Epithelial cell of proximal tubule (primary cell): ENCODE measurements around the gene SH3RF3. TPM values are rescaled to one million over a fixed set of nuclear protein-coding genes. Genes with fewer than 3 reads are reported as not detected.

ENCODE experiments used
- DNase-seq: peaks from one replicate; pipeline ENCODE4 v3.0.0-alpha.2; 2011; ENCODE audit warnings: low read depth
- H3K4me3 ChIP-seq: 2 replicates; pipeline ENCODE4 v1.5.1; 2011; ENCODE audit warnings: low read depth, mild to moderate bottlenecking, low read length
- total RNA-seq: library from RNA; depleted of rRNA; stranded (reverse); fragments of >200 nt; gene quantifications from 2 replicates; pipeline ENCODE4 v1.2.3, GENCODE V29; 2015
- TF ChIP-seq, protein P1 (sequence below): conservative IDR thresholded peaks from 2 replicates; pipeline ENCODE4 v1.5.1; 2012; ENCODE audit warnings: low read depth, mild to moderate bottlenecking, low read length

Gene SH3RF3
- total RNA-seq, 1 donor from 2014 or later: 1.7 TPM

DNA sequence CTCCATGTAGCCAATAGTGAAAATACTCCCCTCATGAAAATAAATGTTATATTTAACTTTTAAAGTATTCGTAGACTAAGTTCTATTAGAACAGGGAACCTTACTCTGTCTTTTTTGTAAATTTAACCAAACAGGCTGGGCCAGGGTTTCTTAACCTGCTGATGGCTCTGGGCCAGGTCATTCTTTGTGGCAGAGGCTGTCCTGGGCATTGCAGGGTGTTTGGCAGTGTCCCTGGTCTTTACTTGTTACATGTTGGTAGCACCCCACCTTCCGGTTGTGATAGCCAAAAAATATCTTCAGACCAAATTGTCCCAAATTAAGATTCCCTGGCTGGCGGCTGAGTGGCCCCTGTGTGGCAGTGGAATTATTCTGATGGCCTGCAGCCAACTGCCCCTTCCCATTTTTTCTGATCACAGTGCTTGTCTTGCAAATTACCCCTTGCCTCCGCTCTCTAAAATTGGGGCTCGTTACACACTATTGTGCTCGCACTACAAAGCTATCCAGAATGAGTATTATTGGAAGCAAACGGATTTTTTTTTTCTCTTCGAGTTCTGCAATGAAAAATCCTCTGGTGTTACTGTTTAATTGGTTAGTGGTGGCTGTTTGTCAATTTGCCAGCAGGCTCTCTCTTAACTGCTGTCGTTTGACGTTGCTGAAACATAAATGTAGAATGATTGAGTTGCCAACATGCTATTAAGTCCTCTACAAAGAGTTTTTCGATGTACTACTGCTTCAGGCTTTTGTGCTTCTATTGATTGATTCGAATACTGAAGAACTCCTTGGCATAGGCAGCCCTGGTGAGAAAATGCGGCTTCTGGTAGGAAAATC is 216.9 kb downstream of the SH3RF3 start:
- TF ChIP-seq, protein P1, sequence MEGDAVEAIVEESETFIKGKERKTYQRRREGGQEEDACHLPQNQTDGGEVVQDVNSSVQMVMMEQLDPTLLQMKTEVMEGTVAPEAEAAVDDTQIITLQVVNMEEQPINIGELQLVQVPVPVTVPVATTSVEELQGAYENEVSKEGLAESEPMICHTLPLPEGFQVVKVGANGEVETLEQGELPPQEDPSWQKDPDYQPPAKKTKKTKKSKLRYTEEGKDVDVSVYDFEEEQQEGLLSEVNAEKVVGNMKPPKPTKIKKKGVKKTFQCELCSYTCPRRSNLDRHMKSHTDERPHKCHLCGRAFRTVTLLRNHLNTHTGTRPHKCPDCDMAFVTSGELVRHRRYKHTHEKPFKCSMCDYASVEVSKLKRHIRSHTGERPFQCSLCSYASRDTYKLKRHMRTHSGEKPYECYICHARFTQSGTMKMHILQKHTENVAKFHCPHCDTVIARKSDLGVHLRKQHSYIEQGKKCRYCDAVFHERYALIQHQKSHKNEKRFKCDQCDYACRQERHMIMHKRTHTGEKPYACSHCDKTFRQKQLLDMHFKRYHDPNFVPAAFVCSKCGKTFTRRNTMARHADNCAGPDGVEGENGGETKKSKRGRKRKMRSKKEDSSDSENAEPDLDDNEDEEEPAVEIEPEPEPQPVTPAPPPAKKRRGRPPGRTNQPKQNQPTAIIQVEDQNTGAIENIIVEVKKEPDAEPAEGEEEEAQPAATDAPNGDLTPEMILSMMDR: no peak
- H3K4me3 ChIP-seq: no peak overlapping the region
- DNase-seq: no peak

DNA sequence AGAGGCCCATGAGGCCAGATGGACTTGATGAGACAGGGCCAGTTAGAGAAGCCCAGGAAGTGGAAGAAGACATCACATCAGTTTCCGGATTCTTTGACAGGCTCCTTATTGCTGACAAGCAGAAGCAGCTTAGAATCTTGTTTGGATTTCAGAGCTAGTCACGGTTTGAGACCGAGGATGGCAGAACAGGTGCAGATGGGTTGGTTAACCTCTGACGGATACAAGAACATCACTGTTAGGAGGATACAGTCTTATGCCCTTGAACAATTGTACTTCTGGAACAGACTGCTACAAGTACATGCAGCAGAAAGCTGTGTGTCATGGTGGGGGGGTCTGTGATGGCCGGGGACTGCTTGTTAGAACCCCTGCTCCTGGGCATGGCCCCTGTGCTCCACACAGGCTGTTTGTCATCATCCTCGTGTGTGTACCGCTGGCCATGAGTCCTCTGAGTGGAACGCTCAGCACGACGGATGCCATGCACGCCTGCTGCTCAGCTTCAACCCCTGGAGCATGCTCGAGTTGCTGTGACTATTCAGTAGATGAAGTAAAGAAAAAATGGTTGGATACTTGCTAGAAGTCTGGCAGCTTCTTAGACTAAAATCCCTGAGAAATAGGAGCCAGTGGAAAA is 217.7 kb downstream of the SH3RF3 start:
- no peak for DNase-seq
- TF ChIP-seq, protein P1: no peak
- no peak overlapping the region for H3K4me3 ChIP-seq

DNA sequence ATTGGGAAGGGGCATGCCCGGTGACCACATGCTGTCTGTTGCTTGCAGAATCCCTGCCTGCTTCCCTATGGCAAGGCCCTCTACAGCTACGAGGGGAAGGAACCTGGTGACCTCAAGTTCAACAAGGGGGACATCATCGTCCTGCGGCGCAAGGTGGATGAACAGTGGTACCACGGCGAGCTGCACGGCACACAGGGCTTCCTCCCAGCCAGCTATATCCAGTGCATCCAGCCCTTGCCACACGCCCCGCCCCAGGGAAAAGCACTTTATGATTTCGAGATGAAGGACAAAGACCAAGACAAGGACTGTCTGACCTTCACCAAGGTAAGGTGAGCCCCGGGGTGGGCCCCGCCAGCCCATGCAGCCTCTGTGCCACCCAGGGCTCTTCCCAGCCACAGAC is 218.6 kb downstream of the SH3RF3 start:
- TF ChIP-seq, protein P1: no peak
- no peak overlapping the region for H3K4me3 ChIP-seq
- DNase-seq: no peak

DNA sequence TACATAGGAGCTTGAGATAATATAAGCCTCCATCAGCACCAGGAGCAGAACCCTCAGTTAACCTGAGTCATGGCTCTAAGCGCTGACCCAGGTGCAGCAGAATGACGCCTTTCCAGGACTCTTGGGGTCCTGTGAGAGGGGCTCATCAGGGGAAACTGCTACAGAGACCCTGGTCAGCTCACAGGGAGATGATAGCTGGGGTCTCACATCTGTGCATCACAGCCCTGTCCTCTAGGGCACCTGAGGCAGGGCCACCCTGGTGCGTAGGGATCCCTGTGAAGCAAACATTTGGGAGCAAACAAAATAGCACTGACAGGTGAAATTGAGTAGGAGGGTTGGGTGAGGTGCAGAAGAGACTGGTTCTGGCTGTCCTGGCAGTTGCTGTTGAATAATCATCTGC is 219.2 kb downstream of the SH3RF3 start:
- TF ChIP-seq, protein P1: no peak
- no peak for DNase-seq
- H3K4me3 ChIP-seq: no peak overlapping the region

DNA sequence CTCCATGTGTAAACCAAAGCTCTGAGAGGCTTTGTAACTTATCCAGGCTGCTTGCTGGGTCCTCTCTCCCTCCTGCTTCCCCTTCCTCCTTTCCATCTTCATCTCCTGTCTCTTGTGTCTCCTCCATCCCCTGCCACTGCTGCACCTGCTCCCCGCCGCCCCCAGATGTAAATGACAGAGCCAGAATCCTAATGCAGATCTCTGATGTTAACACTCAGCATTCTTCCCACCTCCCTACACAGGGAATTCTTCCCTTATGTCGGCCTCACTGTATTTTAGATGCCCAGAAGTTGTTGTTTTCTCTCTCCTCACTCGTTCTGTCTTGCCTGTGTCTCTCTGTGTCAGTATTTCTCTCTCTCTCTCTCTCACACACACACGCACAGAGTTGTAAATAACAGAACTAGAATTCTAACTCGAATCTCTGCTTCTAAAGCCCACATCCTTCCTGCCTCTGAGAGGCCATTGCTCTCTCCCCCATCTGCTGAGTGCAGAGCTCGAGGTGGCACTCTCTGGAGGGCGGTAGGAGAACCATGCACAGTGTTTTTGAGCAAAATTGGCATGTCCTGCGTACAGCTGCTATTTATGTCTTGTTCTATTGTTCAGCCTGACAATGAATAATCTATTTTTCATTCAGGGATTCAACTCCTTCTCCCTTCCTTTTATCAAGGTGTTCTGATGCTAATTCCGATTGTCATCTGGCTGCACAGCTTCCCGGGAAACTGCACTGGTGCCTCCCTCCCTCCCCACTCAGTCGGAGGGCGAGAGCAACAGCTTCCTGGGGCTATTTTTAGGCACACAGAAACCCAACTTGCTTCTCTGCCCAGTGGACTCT is 219.9 kb downstream of the SH3RF3 start:
- no peak overlapping the region for H3K4me3 ChIP-seq
- TF ChIP-seq, protein P1: no peak
- DNase-seq: no peak

DNA sequence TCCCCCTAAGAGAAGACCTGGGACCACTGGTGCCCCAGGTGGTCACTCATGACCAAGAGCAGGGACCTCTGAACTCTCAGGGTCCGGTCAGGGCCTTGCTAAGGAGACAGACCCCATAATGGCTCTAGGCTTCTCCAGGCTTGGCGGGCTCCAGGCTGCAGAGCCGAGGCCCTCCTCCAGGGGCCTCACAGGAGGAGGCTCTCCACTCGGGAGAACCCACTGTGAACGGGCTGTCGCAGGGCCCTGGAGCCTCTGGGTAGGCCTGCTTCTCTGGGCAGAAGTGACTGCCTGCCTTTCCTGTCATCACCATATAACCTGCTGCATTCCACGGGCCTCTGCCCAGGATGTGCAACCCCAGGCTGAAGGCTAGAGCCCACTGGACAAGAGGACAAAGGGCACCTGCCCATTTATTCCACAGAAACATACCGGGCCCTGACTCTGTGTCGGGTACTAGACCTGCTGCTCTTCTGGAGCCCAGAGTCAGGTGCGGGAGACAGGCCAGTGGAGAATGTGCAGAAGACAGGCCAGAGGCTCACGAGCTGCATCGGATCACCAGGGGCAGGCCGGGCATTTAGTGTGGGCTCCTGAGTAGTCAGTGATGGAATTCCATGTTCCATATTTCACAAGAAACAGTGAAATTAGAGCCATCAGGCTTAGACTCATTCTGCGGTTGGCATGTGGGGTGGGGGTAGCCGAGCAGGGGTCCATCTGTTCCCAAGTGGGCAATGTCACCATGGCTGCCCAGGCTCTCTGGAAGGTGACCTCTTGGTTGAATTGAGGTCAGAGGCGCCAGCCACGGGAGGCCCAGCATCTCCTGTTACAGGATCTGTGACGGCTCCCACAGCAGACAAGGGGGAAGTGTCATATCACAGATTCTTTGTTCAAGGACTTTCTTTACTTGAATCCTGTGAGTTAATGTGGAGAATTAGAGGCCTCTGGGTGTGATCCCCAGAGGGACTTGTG is 220.8 kb downstream of the SH3RF3 start:
- no peak for DNase-seq
- TF ChIP-seq, protein P1: no peak
- H3K4me3 ChIP-seq: no peak overlapping the region
